Stimulated activated CD4-positive, alpha-beta T cell treated with anti-CD3 and anti-CD28 coated beads, Interleukin-15, amount 100 ng/mL, for 1 hour (primary cell): ENCODE data around the gene CAD.

ENCODE experiments used
- DNase-seq, 2 donors: peaks; one replicate each; pipeline ENCODE4 v3.0.0-alpha.2; 2020; ENCODE audit warnings: low read depth in 1 of 2, low spot score in 1 of 2

Gene CAD

DNA sequence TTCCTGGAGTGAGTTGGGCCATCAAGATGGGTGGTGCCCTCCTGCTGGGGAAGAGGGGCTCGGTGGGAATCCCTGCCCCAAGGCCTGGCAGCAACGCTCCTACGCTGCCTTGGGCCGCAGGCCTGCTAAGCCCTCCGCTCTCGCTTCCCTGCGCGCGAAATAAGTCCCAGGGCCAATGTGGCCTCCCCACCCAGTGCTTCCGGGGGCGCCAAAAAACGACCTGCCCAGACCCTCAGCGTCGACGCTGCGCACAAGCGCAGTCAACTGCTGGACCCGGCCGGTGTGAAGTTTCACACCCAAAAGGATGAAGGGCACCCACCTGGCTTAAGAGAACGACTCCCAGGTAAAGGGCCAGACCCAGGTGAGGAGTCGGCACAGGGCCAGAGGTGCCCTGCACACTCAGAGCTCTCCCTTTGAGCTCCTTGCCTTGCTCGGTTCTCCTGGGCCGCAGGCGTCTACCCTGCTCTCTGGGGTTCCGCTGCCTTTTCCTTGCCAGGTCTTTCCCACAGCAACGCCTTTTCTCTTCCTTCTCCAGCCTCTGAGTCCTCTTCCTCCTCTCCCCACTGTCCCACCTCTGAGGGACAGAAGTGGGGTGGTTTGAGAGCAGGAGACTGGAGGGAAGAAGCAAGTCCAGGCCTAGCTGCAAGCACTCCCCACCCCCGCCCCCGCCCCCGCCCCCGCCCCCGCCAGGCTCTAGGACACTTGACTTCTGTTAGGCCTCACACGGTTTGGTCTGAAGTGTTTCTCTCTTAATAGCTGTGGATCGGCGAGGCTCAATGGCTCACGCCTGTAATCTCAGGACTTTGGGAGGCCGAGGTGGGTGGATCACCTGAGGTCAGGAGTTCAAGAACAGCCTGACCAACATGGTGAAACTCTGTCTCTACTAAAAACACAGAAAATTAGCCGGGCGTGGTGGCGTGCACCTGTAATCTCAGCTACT lies 58.3 kb downstream of the CAD start, which contains the start of gene DNAJC5G:
Gene DNAJC5G, plus strand, starts transcription at position 223 of the 940 bp plus-strand sequence. CDS start 1,296 bp downstream, outside the sequence.
- no peak for DNase-seq

DNA sequence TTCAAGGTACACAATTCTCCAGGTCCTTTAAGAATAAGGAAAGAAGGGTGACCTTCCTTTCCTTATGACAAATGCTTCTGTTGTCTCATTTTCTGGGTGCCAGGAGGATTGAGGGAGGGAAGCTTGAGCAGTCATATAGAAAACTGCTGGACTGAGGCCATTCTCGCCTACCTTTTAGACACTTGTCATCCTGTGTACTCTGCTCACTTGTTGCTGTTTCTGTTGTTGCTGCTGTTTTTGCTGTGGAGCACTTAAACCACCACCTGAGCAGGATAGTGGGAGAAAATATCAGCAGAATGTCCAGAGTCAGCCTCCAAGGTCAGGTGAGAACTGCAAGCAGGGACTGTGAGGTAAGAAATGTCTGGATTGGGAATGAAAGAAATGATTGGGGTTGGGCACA lies 60.8 kb downstream of the CAD start:
- no peak for DNase-seq

DNA sequence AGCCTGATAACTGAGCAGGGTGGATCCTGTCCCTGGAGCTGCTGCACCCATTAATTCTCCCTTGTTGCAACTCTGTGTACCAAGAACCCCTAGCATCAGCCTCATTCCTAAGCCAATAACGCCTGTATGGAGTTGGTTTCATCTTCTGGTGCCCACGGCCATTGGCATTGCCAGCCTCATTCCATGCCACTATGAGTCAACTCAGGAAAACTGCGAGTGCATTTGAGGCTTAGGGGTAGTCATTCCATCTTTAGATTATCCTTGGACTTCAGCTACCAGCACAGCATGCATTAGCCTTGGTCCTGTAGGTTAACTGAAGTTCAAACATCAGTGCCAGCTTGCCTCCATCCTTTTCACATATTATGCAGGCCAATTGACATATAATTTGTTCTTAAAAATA lies 63.7 kb downstream of the CAD start:
- no peak for DNase-seq

DNA sequence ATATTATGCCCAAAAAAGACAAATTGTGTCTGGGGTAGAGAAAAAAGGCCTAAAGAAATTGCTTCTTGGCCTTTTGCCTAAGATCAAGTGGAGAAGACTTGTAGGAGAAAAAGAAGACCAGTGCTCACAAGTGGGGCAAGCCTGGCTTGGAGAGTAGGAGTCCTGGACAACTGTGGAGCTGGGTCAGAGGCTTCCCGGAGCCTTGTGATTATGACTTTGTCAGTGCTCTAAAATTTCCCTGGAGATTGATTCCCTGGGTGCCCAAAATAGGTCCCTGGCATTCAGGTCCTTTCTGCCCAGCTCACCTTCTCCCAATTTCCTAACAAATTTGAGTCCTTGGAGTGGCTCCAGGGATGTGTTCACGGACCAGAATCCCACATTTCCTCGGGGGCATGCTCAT lies 64.3 kb downstream of the CAD start:
- no peak for DNase-seq

DNA sequence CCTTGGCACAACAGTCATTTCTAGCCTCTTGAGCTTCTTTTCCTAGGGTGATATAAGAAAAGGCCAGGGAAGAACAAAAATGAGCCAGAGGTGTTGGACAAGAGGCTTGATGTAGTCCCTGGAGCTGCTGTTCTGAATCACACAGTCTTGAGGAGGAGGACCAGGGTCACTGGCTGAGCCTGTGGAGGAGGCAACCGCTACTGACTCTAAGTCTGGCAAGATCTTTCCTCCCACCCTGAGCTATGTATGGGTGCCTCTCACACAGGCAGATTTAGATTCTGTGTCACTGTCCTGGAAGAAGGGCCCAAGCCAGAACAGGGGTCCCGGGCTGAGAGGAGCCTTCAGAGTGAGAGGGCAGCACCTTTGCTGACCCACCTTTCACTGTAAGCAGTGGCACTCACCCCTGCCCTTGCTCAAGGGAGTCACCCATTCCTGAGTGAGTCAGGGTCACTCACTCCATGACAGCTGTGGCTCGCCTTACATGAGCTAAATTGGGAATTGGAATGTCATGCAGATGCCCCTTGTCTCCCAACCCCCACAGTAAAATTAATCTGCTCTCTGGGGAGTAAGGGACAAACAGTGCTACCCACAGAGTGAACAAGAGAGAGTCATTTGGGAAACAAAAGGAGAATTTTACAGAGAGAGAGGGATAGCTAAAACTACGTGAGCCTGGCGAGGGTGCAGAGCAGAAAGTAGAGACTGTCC lies 64.8 kb downstream of the CAD start, which contains the start of gene TRIM54:
Gene TRIM54, plus strand, starts transcription at position 575 of the 705 bp plus-strand sequence. CDS start 303 bp downstream, outside the sequence.
- no peak for DNase-seq

DNA sequence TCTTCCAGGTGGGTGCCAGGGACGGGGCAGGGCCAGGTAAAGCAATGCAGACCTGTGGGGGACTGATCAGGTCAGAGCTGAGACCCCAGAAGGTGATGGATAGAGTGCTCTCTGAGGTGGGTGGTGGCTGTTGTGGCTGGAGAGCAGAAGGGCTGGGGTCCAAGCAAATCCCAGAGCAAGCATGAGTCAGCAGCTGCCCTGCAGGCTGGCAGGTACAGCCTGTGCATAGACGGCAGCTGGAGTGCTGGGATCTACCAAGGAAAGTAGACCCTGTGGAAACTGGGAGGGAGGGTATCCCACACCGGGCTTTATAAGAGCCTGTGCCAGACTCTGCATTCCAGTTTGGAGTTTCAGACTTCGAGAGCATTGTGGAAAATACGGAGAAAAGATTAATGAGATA lies 65.7 kb downstream of the CAD start:
- no peak for DNase-seq

DNA sequence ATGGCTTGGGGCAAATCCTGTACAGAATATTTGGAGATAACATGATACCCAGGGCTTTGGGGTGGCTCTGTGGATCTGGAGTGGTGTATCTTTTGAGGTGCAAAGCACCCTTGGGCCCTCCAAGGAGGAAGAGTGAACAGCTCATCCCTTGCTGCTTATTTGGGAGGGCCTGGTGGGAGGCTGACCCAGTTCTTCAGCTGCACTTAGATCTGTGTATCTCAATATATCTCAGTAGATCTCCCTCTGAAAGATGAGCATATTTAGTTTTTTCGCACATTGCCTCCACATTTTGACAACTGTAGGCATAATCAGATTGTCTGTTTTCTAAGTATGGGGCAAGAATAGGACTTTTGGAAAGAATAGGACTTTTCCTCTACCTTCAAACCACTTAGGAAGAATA lies 67.8 kb downstream of the CAD start:
- no peak for DNase-seq

DNA sequence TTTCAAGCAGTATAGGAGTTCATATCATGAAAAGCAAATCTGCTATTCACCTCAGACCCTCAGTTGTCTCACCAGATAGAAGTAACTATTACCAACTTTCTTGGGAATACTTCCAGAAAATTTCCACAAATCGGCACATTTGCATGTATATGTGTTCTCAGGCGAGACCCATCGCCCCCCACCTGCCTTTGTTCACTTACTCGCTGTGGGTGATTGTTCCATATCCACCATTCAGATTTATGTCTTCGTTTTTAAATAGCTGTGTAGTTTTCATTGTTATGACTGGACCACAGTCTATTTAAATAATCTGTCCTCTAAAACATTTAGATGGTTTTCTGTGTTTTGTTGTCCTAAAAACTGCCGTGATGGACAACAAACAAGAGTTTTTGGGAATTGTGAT lies 68.3 kb downstream of the CAD start:
- DNase-seq = no peak

DNA sequence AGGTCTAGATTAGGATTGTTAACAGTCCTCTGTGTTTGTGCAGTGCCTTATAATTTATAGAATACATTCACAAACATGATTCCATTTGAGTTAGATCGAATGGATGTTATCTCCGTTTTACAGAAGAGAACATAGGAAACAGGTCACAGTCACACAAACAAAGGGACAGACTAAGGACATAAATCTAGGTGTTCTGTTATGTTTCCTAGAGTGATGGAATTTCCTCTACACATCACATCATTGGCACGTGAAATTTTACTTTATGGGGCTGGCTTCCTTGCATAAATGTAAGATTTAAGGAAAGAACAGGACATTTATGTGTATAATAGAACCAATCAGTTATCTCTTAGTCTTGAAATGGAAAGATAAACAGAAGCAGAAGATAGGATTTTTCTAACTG lies 71.4 kb downstream of the CAD start:
- DNase-seq = no peak

DNA sequence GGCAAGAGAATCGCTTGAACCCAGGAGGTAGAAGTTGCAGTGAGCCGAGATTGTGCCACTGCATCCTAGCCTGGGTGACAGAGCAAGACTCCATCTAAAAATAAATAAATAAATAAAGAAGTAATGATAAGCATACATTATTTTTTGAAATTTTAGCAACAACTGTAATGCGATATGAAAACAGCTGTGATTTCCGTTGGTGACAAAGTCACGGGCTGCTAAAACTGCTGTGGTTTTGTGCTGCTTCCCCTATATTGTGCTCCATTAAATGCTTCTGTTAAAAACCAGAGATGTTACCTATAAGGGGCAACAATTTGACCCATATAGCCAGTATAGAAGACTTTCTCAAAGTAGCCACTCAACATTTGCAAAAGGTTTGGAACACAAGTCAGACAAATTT lies 73.4 kb downstream of the CAD start:
- DNase-seq = no peak

DNA sequence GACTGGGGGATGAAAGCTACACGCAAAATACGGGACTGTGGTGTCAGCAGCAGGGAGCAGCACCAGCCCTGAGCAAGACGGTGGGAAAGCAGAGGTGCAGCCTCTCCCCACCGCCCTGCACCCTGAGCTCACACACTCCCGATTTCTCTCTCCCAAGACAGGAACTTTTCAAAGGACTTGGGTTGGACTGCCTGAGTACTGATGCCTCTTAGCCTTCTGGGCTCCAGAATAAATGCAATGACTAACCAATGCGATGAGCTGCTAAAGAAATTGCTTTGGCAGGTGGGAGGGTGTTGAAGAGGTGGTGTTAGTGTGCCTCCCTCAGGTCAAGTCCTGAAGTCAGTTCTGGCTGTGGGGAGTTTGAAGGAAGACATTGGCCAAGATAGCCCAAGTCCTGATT lies 74.7 kb downstream of the CAD start:
- DNase-seq = no peak
